ENCODE data around the gene KIF16B. TPM values are rescaled to one million over a fixed set of nuclear protein-coding genes. Genes with fewer than 3 reads are reported as not detected.

The KIF16B gene
- total and polyA plus RNA-seq, 2 of the 13 experiments (the other 11 are each of a cell fraction or from before 2014, with no cell fraction given): 6.9 to 18.0 TPM

- TF ChIP-seq ZNF230 (CRISPR knock-in tag; IDR thresholded peaks at IDR 0.05) (peak; percentile 74; the same call in 1 of the 2 replicates), TEAD3 (CRISPR knock-in tag; optimal IDR thresholded peaks at IDR 0.05; ENCODE audit: borderline replicate concordance) (peak; percentile 44), ARNTL (CRISPR knock-in tag; IDR thresholded peaks at IDR 0.05) (peak; percentile 19; the same call in 1 of the 2 replicates), ASH2L (IDR thresholded peaks at IDR 0.05; ENCODE audit: insufficient read length, low read depth, low read length) (peak; percentile 83), ZNF605 (CRISPR knock-in tag; IDR thresholded peaks at IDR 0.05) (no peak; the same call in 1 of the 2 replicates), RBAK (CRISPR knock-in tag; IDR thresholded peaks at IDR 0.05) (0 out of 2 replicates have a peak, but pooled peaks have one; percentile 17), ZNF879 (CRISPR knock-in tag; IDR thresholded peaks at IDR 0.05) (no peak), MEIS1 (CRISPR knock-in tag; IDR thresholded peaks at IDR 0.05; ENCODE audit: borderline replicate concordance) (peak; percentile 88; the same call in 1 of the 2 replicates), ZNF646 (CRISPR knock-in tag; IDR thresholded peaks at IDR 0.05) (no peak), ZFP36L2 (CRISPR knock-in tag; IDR thresholded peaks at IDR 0.05) (no peak), ATF6 (CRISPR knock-in tag; conservative IDR thresholded peaks at IDR 0.05) (no peak), THAP11 (CRISPR knock-in tag; IDR thresholded peaks at IDR 0.05) (peak; percentile 84), ZMYM4 (CRISPR knock-in tag; IDR thresholded peaks at IDR 0.05) (peak; percentile 93), ZNF317 (CRISPR knock-in tag; IDR thresholded peaks at IDR 0.05) (peak; percentile 53), GATA4 (IDR thresholded peaks at IDR 0.05; ENCODE audit: borderline replicate concordance, low read depth) (no peak), NFATC3 (CRISPR knock-in tag; IDR thresholded peaks at IDR 0.05) (no peak)
- TF ChIP-seq, protein P1, sequence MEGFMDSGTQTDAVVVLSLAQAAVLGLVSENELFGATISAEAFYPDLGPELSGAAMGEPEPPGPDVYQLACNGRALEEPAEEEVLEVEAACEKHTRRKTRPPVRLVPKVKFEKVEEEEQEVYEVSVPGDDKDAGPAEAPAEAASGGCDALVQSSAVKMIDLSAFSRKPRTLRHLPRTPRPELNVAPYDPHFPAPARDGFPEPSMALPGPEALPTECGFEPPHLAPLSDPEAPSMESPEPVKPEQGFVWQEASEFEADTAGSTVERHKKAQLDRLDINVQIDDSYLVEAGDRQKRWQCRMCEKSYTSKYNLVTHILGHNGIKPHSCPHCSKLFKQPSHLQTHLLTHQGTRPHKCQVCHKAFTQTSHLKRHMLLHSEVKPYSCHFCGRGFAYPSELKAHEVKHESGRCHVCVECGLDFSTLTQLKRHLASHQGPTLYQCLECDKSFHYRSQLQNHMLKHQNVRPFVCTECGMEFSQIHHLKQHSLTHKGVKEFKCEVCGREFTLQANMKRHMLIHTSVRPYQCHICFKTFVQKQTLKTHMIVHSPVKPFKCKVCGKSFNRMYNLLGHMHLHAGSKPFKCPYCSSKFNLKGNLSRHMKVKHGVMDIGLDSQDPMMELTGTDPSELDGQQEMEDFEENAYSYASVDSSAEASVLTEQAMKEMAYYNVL (CRISPR knock-in tag; IDR thresholded peaks at IDR 0.05; ENCODE audit: borderline replicate concordance): no peak
- TF ChIP-seq, protein P2, sequence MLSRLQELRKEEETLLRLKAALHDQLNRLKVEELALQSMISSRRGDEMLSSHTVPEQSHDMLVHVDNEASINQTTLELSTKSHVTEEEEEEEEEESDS (CRISPR knock-in tag; IDR thresholded peaks at IDR 0.05; ENCODE audit: borderline replicate concordance): no peak
- TF ChIP-seq, protein P3, sequence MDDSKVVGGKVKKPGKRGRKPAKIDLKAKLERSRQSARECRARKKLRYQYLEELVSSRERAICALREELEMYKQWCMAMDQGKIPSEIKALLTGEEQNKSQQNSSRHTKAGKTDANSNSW (CRISPR knock-in tag; IDR thresholded peaks at IDR 0.05; ENCODE audit: borderline replicate concordance): no peak
Measured at GRCh38 chr20:16574656-16575355, 1.6 kb upstream of the KIF16B start (continued).
